Astrocyte (in vitro differentiated cells and primary cell): Measurements from ENCODE around the gene KRT23.

Experiments
- EZH2 ChIP-seq: IDR thresholded peaks from 2 replicates; pipeline ENCODE4 v1.6.1; 2012; ENCODE audit warnings: mild to moderate bottlenecking, low read length, inconsistent platforms; ENCODE audit not compliant: insufficient read depth
- TF ChIP-seq, protein P1 (sequence below): IDR thresholded peaks from 2 replicates; pipeline ENCODE4 v1.5.1; 2011; ENCODE audit warnings: low read depth, mild to moderate bottlenecking, inconsistent platforms, low read length, moderate library complexity; ENCODE audit not compliant: insufficient read depth

DNA sequence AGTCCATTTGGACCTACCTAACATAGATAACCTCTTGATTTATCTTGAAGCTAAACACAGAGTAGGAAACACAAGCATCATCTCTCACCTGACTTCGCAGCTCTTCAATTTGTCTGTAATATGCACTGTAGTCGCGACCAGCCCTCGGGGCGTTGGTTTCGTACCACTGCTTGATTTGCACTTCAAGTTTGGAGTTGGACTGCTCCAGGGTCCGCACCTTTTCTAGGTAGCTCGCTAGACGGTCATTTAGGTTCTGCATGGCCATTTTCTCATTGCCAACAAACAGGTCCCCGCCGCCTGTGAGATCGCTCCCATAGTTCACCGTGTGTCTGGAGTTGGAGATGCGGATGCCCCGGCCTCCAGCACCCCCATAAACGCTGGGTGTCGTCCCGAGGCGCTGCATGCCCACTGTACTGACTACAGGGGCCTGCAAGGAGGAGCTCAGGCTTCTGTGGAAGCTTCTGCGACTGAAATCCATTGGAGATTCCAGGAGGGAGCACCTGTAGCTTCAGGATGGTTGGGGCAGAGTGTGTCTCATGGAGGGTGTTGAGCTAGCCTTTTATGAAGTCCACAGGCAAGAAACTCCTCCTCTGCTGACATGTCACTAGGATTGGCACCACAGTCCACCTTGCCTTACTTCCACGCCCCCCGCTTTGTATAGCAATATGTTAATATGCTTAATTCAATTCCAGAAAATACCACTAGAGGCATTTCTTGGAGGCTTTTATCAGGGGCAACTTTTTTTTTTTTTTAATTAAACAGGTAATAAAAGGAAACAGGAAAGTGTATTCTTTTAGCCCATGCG lies 52.5 kb downstream of the KRT23 start, which contains the start of gene KRT20:
- TF ChIP-seq, protein P1, sequence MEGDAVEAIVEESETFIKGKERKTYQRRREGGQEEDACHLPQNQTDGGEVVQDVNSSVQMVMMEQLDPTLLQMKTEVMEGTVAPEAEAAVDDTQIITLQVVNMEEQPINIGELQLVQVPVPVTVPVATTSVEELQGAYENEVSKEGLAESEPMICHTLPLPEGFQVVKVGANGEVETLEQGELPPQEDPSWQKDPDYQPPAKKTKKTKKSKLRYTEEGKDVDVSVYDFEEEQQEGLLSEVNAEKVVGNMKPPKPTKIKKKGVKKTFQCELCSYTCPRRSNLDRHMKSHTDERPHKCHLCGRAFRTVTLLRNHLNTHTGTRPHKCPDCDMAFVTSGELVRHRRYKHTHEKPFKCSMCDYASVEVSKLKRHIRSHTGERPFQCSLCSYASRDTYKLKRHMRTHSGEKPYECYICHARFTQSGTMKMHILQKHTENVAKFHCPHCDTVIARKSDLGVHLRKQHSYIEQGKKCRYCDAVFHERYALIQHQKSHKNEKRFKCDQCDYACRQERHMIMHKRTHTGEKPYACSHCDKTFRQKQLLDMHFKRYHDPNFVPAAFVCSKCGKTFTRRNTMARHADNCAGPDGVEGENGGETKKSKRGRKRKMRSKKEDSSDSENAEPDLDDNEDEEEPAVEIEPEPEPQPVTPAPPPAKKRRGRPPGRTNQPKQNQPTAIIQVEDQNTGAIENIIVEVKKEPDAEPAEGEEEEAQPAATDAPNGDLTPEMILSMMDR: peak; percentile 5
- no peak for TF ChIP-seq EZH2
